Nephron progenitor cell (in vitro differentiated cells): ENCODE data around the gene NPRL2.

Experiments
- DNase-seq: peaks from one replicate; pipeline ENCODE4 v3.0.0; 2021
- H3K27ac Mint-ChIP-seq: 2 replicates; pipeline ENCODE4 v1.8.0; 2021; ENCODE audit warnings: mild to moderate bottlenecking, moderate library complexity, mixed read lengths
- H3K27me3 Mint-ChIP-seq: 2 replicates; pipeline ENCODE4 v1.8.0; 2021; ENCODE audit warnings: mild to moderate bottlenecking, low read depth, mixed read lengths; ENCODE audit not compliant: poor library complexity
- H3K36me3 Mint-ChIP-seq: 2 replicates; pipeline ENCODE4 v1.8.0; 2021; ENCODE audit warnings: low read depth, mixed read lengths
- H3K4me1 Mint-ChIP-seq: 2 replicates; pipeline ENCODE4 v1.8.0; 2021; ENCODE audit warnings: mixed read lengths
- H3K4me3 Mint-ChIP-seq: 2 replicates; pipeline ENCODE4 v1.8.0; 2021; ENCODE audit warnings: mild to moderate bottlenecking, moderate library complexity, mixed read lengths
- H3K9me3 Mint-ChIP-seq: 2 replicates; pipeline ENCODE4 v1.8.0; 2021; ENCODE audit warnings: mild to moderate bottlenecking, moderate library complexity, mixed read lengths
- TF ChIP-seq, protein P1 (sequence below): fragments of 200-600 bp; sonication (generic); IDR thresholded peaks from 2 replicates; pipeline ENCODE4 v1.5.0; 2021; ENCODE audit warnings: antibody characterized with exemption

Gene NPRL2

DNA sequence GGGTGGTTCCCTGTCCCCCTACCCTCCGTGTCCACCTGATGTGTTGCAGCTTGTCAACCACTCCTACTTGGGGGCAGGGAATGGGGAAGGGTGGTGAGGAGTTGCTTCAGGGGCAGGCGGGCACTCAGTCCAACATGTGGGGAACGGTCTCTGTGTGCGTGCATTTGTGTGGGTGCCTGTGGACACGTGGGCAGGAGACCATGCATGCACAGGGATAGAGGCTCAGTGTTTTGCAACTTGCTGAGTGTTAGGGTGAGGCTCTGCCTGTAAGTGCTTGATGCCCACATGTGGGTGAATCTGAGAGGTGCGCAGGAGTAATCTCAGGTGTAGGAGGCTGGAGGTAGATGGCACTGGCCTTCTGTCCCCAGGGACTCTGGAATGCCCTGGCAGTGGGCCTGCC lies 33.2 kb upstream of the NPRL2 start:
- Mint-ChIP-seq H3K27me3 (peaks cover 4% of the 10 kb centered on the region), H3K36me3 (no peaks in the 10 kb centered on the region), H3K27ac (no peak overlapping the region), H3K4me1 (peaks cover 43% of the 10 kb centered on the region), H3K9me3 (no peaks in the 10 kb centered on the region), H3K4me3 (no peak overlapping the region)
- TF ChIP-seq, protein P1, sequence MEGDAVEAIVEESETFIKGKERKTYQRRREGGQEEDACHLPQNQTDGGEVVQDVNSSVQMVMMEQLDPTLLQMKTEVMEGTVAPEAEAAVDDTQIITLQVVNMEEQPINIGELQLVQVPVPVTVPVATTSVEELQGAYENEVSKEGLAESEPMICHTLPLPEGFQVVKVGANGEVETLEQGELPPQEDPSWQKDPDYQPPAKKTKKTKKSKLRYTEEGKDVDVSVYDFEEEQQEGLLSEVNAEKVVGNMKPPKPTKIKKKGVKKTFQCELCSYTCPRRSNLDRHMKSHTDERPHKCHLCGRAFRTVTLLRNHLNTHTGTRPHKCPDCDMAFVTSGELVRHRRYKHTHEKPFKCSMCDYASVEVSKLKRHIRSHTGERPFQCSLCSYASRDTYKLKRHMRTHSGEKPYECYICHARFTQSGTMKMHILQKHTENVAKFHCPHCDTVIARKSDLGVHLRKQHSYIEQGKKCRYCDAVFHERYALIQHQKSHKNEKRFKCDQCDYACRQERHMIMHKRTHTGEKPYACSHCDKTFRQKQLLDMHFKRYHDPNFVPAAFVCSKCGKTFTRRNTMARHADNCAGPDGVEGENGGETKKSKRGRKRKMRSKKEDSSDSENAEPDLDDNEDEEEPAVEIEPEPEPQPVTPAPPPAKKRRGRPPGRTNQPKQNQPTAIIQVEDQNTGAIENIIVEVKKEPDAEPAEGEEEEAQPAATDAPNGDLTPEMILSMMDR, result no peak
- DNase-seq, result no peak

DNA sequence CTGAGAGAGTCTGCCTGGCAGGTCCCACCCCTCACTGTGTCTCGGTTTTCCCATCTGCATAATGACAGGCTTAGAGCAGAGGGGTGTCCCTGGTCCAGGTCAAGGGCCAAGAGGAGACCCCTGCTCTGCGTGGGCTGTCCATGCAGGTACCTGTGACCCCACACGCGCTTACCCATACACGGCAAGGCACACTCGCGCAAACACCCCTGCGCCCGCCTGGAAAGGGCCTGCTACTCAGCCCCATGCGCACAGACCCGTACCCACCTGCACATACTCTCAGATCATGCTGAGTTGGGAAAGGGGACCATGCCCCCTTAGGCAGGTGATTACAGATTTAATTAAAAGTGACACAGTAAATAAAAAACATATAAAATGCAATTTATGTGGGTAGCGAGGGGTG lies 32.1 kb upstream of the NPRL2 start:
- peaks cover 4% of the 10 kb centered on the region for H3K27me3 Mint-ChIP-seq
- H3K27ac Mint-ChIP-seq, result no peak overlapping the region
- no peaks in the 10 kb centered on the region for H3K36me3 Mint-ChIP-seq
- peaks cover 47% of the 10 kb centered on the region for H3K4me1 Mint-ChIP-seq
- no peak overlapping the region for H3K4me3 Mint-ChIP-seq
- TF ChIP-seq, protein P1, result no peak
- no peak for DNase-seq
- H3K9me3 Mint-ChIP-seq, result no peaks in the 10 kb centered on the region

DNA sequence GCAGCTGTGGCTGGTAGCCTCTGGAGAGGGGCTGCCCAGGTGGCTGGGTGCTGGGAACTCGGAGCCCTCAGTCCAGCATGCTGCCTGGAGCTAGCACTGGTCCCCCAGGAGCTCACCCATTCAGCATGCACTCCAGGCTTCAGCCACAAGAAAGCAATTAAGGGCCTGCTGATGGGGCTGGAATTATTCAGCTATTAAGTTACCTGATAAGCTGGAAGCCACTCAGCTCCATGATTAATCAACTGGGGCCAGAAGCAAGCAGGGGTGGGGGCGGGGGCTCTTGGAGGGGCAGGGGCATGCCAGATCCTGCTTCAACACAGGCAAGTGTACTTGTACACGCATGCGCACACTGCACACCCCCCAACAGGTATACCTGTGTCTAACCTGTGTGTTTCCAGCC lies 30.8 kb upstream of the NPRL2 start:
- no peak for DNase-seq
- H3K27me3 Mint-ChIP-seq, result peaks cover 4% of the 10 kb centered on the region

DNA sequence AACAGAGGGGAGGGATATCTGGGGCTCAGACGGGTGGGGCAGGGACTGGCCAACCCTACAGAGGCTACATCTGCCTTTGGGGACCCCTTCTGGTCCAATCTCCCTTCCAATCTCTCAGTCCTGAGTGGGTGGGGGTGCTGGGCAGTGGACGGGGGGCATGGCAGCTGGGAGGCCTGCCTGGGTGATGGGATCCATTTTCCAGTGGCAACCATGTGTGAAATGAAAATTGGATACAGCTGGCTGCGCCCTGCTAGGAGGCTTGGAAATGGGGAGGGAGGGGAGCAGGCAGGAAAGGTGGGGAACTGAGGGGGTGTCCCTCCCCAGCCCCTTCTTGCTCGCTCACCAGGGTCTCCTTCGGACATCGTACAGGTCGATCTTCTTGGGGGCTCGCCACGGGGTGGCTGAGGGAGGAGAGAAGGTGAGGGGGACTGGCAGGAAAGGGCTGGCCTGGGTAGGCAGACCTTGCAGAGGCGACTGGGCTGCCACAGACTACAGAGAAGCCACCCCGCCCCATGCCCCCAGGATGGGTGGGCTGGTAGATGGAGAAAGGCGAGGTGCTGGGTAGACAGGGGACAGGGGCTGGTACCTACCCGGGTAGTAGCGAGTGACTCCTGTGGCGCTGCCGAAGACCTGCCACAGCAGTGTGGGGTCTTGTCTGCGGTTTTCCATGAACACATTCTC lies 30.0 kb upstream of the NPRL2 start:
- Mint-ChIP-seq H3K27ac (no peak overlapping the region), H3K4me3 (no peak overlapping the region), H3K36me3 (no peaks in the 10 kb centered on the region), H3K9me3 (no peaks in the 10 kb centered on the region), H3K27me3 (peaks cover 4% of the 10 kb centered on the region), H3K4me1 (peaks cover 49% of the 10 kb centered on the region)
- TF ChIP-seq, protein P1, result no peak
- DNase-seq, result no peak

More for the DNA sequence above, 30.8 kb upstream of the NPRL2 start:
- Mint-ChIP-seq H3K36me3 (no peaks in the 10 kb centered on the region), H3K27ac (no peak overlapping the region), H3K9me3 (no peaks in the 10 kb centered on the region), H3K4me1 (peaks cover 45% of the 10 kb centered on the region), H3K4me3 (no peak overlapping the region)
- TF ChIP-seq, protein P1, result no peak

DNA sequence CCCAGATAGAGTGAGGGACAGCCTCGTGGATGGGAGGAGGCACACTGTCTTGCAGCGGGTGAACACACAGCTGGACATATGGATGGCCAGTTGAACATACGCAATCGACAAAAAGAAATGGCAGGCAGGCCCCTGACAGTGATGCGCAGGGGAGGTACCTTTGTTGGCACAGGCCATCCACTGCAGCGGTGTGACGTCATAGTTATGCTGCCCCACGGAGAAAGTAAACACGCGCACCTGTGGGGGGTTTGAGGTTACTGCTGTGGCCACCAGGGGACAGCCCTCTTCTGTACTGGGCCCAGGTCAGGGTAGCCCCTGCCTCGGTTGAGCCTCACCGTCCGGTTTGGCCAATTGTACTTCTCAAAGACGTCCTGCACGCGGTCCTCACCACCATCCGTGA lies 28.2 kb upstream of the NPRL2 start:
- Mint-ChIP-seq H3K27me3 (no peaks in the 10 kb centered on the region), H3K4me3 (no peak overlapping the region), H3K27ac (no peak overlapping the region), H3K9me3 (no peaks in the 10 kb centered on the region), H3K4me1 (peaks cover 62% of the 10 kb centered on the region), H3K36me3 (no peaks in the 10 kb centered on the region)
- DNase-seq, result no peak
- TF ChIP-seq, protein P1, result no peak

DNA sequence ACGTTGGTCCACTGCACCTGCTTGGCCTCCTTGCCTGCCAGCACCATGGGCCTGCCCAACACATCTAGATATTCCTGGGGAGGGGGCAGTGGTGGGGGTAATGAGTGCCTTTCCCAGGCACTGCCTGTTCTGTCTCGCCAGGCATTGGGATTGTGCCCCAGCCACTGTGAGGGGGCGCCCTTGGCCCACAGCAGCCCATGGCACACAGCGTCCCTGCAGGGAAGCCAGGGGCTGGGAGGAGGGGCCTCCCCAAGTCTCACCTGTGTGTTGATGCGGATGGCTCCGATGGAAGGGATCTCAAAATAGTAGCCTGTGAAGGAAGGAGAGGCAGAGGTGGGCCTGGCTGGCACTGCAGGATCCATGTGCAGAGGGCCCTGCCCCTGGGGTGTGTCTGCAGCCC lies 27.4 kb upstream of the NPRL2 start:
- Mint-ChIP-seq H3K4me3 (no peak overlapping the region), H3K27ac (no peak overlapping the region), H3K4me1 (peaks cover 64% of the 10 kb centered on the region), H3K36me3 (no peaks in the 10 kb centered on the region), H3K27me3 (no peaks in the 10 kb centered on the region), H3K9me3 (no peaks in the 10 kb centered on the region)
- TF ChIP-seq, protein P1, result no peak
- no peak for DNase-seq
